Measurements from ENCODE around the gene SLC38A5.
"Not testable (repeated sequence)": the region's sequence is repeated elsewhere in the genome, so short reads cannot be mapped to it uniquely, and the experiment has no call there.

Gene SLC38A5

GRCh38 chrX:48467281-48467761 is 2.7 kb downstream of the SLC38A5 start:
- DNase-seq: no peak

DNA sequence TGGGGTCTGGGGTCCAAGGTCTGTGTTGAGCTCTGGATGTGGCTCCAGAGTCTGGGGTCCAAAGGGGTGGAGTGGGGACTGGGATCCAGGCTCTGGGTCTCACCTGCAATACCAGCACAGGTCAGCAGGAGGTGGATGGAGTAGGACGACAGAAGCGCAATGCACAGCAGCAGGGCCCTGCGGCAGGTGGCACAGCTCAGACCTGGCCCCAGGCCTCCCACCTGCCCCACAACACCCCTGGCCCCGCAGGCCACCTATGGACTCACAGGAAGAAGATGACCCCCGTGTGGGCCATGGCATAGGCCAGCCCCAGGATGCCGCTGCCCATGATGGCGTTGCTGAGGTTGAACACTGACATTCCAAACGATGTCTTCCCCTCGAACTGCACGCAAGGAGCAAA is 3.4 kb downstream of the SLC38A5 start:
- DNase-seq: no peak

DNA sequence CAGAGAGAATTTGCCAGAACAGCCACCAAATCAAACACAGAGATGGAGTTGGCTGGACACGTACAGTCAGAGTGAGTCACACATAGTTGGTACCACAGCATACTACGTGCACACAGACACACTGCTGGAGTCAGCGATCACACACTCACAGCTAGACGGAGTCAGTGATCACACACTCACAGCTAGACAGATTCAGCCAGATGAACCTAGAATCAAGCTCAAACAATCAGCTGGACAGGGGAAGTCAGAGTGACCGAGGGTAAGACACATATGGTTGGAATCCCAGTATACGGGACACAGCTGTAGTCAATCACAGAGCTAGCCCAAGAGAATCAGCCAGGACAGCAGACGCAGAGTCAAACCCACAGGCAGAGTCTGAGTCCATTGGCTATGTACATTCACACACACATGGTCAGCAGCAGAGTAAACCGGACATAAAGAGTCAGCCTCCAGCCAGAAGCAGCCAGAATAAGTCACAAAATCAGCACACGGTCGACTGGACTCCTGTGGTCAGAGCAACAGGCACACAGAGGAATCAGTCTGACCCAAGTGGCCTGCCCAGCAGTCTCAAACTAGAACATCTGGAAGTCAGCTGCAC is 4.6 kb downstream of the SLC38A5 start:
- DNase-seq: no peak

DNA sequence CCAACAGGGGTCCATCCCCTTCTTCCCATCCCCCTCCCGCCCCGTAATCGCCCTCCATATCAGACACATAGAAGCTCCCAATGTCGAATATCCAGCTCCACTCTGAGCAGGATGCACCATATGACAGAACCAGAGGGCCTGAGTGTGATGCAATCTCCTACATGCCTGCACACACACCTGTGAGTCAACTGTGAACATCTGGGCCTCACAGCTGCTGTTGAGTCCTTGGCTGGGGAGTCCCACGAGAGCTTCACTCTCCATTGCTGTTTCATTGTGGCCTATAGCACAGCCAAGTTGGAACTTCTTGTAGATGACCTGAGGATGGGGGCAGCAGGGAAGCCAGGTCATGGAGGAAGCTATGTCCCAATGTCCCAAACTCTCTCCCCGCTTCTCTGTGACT is 8.2 kb downstream of the SLC38A5 start:
- DNase-seq: no peak

DNA sequence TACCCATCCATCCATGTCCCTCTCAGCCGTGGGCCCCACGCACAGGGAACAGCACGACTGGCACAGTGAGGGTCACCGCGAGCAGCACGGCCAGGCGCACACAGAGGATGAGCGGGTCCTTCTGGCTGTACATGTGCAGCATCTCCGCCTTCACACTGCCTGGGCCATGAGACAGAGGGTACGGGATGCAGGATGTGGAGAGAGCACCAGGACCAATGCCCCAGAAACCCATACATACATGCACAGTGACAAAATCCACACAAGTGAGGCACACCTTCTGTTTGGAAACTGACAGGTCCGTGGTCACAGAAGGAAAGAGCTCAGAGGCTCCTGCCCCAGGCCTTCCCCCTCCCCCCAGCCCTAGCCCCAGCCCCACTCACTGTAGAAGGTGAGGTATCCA is 9.5 kb downstream of the SLC38A5 start:
- no peak for DNase-seq

DNA sequence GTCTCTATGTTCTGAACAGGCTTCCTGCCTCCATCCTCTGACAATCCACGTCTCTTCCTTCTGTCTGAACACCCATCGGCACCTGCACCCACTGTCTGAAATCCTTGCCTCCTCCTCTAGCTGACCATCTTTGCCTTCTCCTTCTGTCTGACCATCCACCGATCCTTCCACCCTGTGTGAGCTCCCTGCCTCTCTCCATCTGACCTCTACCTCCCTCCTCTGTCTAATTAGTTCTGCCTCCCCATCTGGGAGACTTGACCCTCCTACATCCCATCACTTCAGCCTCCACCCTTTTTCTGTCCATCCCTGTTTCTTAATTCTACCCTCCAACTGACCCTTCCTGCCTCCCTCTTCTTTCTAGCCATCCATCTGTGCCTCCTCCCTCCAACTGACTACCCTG is 10.0 kb downstream of the SLC38A5 start:
- no peak for DNase-seq

GRCh38 chrX:48459483-48459882 is 10.6 kb downstream of the SLC38A5 start:
- no peak for DNase-seq

GRCh38 chrX:48458711-48459110 is 11.3 kb downstream of the SLC38A5 start:
- no peak for DNase-seq

GRCh38 chrX:48456628-48457331 is 13.3 kb downstream of the SLC38A5 start:
- DNase-seq: no peak

DNA sequence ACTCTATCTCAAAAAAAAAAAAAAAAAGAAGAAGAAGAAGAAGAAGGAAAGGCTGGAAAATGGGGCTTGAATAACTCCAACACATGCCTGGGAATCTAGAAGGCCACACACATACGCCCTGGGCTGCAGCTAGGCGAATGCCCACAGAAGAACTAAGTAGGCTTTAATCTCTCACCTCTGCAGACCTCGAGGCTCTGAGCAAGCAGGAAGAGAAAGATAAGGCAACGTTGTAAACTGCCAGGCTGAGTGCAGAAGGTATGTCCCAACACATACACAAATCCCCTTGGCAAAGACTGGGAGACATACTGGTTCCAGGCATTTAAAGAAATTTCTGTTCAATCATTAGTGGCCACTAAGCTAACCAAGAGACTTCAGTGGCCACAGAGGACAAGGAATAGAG is 18.4 kb downstream of the SLC38A5 start:
- no peak for DNase-seq

GRCh38 chrX:48450076-48450475 is 20.0 kb downstream of the SLC38A5 start:
- no peak for DNase-seq

GRCh38 chrX:48447201-48447600 is 22.9 kb downstream of the SLC38A5 start:
- DNase-seq: not testable (repeated sequence)

GRCh38 chrX:48433713-48434112 is 36.3 kb downstream of the SLC38A5 start:
- DNase-seq: not testable (repeated sequence)

- DNase-seq: not testable (repeated sequence)
These were observed 39.9 kb downstream of the SLC38A5 start for GRCh38 chrX:48430166-48430565.

GRCh38 chrX:48429606-48430005 is 40.5 kb downstream of the SLC38A5 start:
- not testable (repeated sequence) for DNase-seq

DNA sequence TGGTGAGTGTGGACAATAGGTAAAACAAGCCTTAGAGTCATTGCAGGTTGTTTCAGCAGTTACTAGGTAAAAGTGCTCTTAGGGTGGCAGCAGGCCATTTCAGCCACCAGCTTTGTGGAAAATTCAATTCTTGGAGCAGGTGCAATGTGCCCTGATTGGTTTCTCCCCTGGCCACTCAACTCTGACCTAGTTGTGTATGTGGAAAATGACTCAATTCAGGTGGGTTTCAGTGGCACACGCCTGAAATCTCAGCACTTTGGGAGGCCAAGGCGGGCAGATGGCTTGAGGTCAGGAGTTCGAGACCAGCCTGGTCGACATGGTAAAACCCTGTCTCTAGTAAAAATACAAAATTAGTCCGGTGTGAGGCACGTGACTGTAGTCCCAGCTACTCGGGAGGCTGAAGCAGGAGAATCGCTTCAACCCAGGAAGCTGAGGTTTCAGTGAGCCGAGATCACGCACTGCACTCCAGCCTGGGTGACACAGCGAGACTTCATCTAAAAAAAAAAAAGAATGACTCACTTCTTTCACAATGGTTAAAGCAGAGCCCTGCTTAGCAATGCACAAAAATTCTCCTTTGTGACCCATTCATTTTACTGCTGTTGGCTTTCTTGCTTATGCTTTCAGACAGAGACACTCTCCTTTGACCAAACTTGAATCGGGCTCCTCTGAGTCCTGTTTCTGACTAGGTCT is 42.9 kb downstream of the SLC38A5 start:
- not testable (repeated sequence) for DNase-seq

DNA sequence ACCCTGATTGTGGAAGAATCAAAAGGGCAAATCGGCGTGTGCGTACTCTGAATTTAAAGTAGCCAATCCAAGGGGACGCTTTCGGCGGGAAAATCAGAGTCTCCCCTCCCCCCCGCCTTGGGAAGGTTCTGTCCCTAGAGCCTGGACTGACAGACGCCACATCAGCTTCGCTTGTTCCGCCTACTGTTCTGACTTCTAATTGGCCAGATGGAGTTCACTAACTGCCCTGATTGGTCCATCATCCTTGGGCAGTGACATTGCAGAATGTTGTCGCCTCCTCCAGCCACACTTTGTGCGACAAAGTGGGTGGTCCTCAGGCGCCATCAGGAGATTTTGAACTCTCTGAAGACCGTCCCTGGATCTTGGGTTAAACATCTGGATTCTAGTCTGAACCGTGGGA is 58.2 kb downstream of the SLC38A5 start, which contains the start of gene SSX4B:
SSX4B (minus strand) TSS at position 101 of the 400 bp plus-strand sequence. CDS start 588 bp downstream, outside the sequence.
- DNase-seq: not testable (repeated sequence)

All from NCI-H187 treated with DMSO at 0.1 percent for 48 hours (cell line).